Sigmoid colon (tissue), 7 donors: ENCODE results near the gene ZMIZ1. TPM values are rescaled to one million over a fixed set of nuclear protein-coding genes. Genes with fewer than 3 reads are reported as not detected.
A peak's percentile ranks its signal among the peaks of the same experiment; 100 is the strongest.

Experiments used
- DNase-seq: peaks from one replicate; pipeline ENCODE4 v3.0.0-alpha.2; 2019
- H3K27ac ChIP-seq, 4 donors: fragments of 200-600 bp; sonication (generic); one replicate each; pipeline ENCODE4 v1.5.1; 2016 to 2019; ENCODE audit warnings: mild to moderate bottlenecking in 1 of 4
- H3K27me3 ChIP-seq, 3 donors: fragments of 200-600 bp; sonication (generic); one replicate each; pipeline ENCODE4 v1.5.1; 2019; ENCODE audit warnings: mild to moderate bottlenecking in 1 of 3
- H3K36me3 ChIP-seq, 4 donors: fragments of 200-600 bp; sonication (generic); one replicate each; pipeline ENCODE4 v1.5.1; 2016 to 2019
- H3K4me1 ChIP-seq, 4 donors: fragments of 200-600 bp; sonication (generic); one replicate each; pipeline ENCODE4 v1.5.1; 2017 to 2019
- H3K4me3 ChIP-seq, 4 donors: fragments of 200-600 bp; sonication (generic); one replicate each; pipeline ENCODE4 v1.5.1; 2017 to 2019; ENCODE audit warnings: mild to moderate bottlenecking in 2 of 4, moderate library complexity in 1 of 4
- H3K9me3 ChIP-seq, 4 donors: fragments of 200-600 bp in 3 of 4; sonication (generic) in 3 of 4; one replicate each; pipeline versions ENCODE4 v1.5.1 to v1.6.1; 2013 to 2019
- CTCF ChIP-seq, 4 experiments: fragments of 450-650 bp in 3 of 4; fragments of 200-600 bp in 1 of 4; IDR thresholded peaks; one replicate each; pipeline ENCODE4 v1.5.1; 2016 to 2019; ENCODE audit warnings: antibody characterized with exemption in 4 of 4, mild to moderate bottlenecking in 3 of 4, moderate library complexity in 2 of 4
- EP300 ChIP-seq, 4 donors: sonication (generic); formaldehyde crosslinking; IDR thresholded peaks; one replicate each; pipeline ENCODE4 v1.6.1; 2017; ENCODE audit warnings: antibody characterized with exemption in 4 of 4
- POLR2A ChIP-seq, 2 donors: fragments of 450-650 bp; IDR thresholded peaks; one replicate each; pipeline ENCODE4 v1.6.1; 2016; ENCODE audit warnings: antibody characterized with exemption in 2 of 2, mild to moderate bottlenecking in 2 of 2, moderate library complexity in 2 of 2
- POLR2AphosphoS5 ChIP-seq, 4 donors: sonication (generic); formaldehyde crosslinking; IDR thresholded peaks; one replicate each; pipeline ENCODE4 v1.6.1; 2017; ENCODE audit warnings: antibody characterized with exemption in 4 of 4
- WGBS, 2 donors: extraction: QIAGEN DNeasy Blood & Tissue Kit; methylation state at CpG; one replicate each; pipeline ENCODE4 v1.1.7; 2013; 5-methylcytosine and 5-hydroxymethylcytosine counted together
- intact Hi-C: fragments of 100-400 bp; cut with DNase I; formaldehyde crosslinking; loops from one replicate; pipeline ENCODE4 v1.15.1; 2023
- polyA plus RNA-seq, 3 donors: library from polyadenylated mRNA; stranded (reverse); fragments of 200-250 nt; gene quantifications; one replicate each; pipeline ENCODE4 v1.2.3, GENCODE V29; 2013
- total RNA-seq, 4 donors: library from RNA; depleted of rRNA; stranded (reverse); fragments of >200 nt; gene quantifications; one replicate each; pipeline ENCODE4 v1.1.0, GENCODE V29; 2016
- donor health status: healthy with polysubstance abuse.
- donor health status: Bipolar disorder and iron deficiency.
- donor health status: healthy.

The ZMIZ1 gene
- total and polyA plus RNA-seq, 7 donors, result 17.4 to 49.3 (median 31.5) TPM

DNA sequence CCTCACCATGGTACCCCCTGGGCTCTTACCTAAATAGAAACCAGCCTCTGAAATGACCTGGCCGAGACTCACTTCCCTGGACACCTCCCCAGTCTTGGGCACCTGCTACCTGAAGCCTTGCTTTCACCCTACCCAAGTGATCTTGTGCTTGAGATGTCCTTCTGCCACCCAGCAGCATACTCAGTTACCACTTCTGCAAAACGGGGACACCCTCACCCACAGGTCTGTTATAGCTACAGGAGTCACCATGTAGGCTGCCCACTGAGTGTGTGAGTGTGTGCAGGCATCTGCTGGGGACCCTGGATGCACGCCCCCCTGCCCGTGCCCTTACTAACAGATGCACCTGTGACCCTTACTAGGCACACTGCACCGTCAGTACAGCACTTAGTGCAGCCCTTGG lies 183.7 kb downstream of the ZMIZ1 start:
- WGBS, 2 donors, result 81 to 89% methylated on average over 5 of the region's 5 CpGs
- TF ChIP-seq CTCF (IDR thresholded peaks at IDR 0.05) (no peak), POLR2A (IDR thresholded peaks at IDR 0.05) (no peak), POLR2AphosphoS5 (IDR thresholded peaks at IDR 0.05) (no peak), EP300 (IDR thresholded peaks at IDR 0.05) (no peak)
- H3K27me3 ChIP-seq, result no peaks in the 10 kb centered on the region
- H3K4me3 ChIP-seq, result no peak overlapping the region
- peak overlapping the region in 1 of 4 donors; percentile 98 for H3K27ac ChIP-seq
- peaks cover 0 to 4% (median 0%) of the 10 kb centered on the region in 4 donors for H3K36me3 ChIP-seq
- no peak for DNase-seq
- no peaks in the 10 kb centered on the region for H3K9me3 ChIP-seq
- intact Hi-C loops, result no loop called here
- peaks cover 0 to 86% (median 60%) of the 10 kb centered on the region in 4 donors for H3K4me1 ChIP-seq

GRCh38 chr10:79252971-79253370 lies 184.2 kb downstream of the ZMIZ1 start:
- Histone ChIP-seq H3K9me3 (no peaks in the 10 kb centered on the region), H3K4me3 (no peak overlapping the region), H3K27ac (peak overlapping the region in 2 of 4 donors; percentile 43 to 98), H3K36me3 (peaks cover 0 to 4% (median 0%) of the 10 kb centered on the region in 4 donors), H3K27me3 (no peaks in the 10 kb centered on the region), H3K4me1 (peaks cover 0 to 85% (median 55%) of the 10 kb centered on the region in 4 donors)
- intact Hi-C loops, result no loop called here
- TF ChIP-seq POLR2AphosphoS5 (IDR thresholded peaks at IDR 0.05) (no peak), CTCF (IDR thresholded peaks at IDR 0.05) (no peak)
- WGBS, 2 donors, result 83 to 87% methylated on average over 4 of the region's 4 CpGs
- DNase-seq, result no peak

DNA sequence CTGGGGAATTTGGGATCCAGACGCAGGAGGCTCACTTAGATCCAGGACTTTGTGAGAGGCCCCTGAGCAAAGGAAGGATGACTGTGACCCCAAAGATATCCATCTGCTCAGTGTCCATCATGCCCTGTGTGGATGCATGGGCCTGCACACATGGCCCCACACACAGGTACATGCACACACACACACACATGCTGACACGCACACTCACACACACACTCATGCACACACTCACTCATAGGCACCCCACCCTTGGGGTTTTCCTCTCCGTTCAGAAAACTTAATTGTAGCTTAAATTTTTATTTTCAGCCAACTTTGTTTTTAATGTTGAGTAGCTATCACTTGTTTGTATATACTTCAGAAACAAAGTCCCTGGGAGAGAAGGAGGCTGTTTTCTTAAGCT lies 184.9 kb downstream of the ZMIZ1 start:
- no peak for DNase-seq
- peak overlapping the region in 3 of 4 donors; percentile 11 to 55 (median 43) for H3K27ac ChIP-seq
- H3K4me1 ChIP-seq, result peaks cover 0 to 85% (median 55%) of the 10 kb centered on the region in 4 donors
- H3K27me3 ChIP-seq, result no peaks in the 10 kb centered on the region
- WGBS, 2 donors, result 85 to 91% methylated on average over 3 of the region's 3 CpGs
- H3K9me3 ChIP-seq, result no peaks in the 10 kb centered on the region
- intact Hi-C loops, result no loop called here
- peaks cover 0 to 4% (median 0%) of the 10 kb centered on the region in 4 donors for H3K36me3 ChIP-seq
- no peak overlapping the region for H3K4me3 ChIP-seq
- TF ChIP-seq CTCF (IDR thresholded peaks at IDR 0.05) (no peak), EP300 (IDR thresholded peaks at IDR 0.05) (no peak), POLR2A (IDR thresholded peaks at IDR 0.05) (no peak), POLR2AphosphoS5 (IDR thresholded peaks at IDR 0.05) (no peak)

GRCh38 chr10:79254333-79255006 lies 185.7 kb downstream of the ZMIZ1 start:
- TF ChIP-seq POLR2AphosphoS5 (IDR thresholded peaks at IDR 0.05), result no peak
- TF ChIP-seq EP300 (IDR thresholded peaks at IDR 0.05), result no peak
- TF ChIP-seq POLR2A (IDR thresholded peaks at IDR 0.05), result no peak
- TF ChIP-seq CTCF (IDR thresholded peaks at IDR 0.05), result no peak
- Histone ChIP-seq H3K27me3 (no peaks in the 10 kb centered on the region), H3K27ac (peak overlapping the region in 3 of 4 donors; percentile 11 to 55 (median 43)), H3K4me1 (peaks cover 0 to 85% (median 55%) of the 10 kb centered on the region in 4 donors), H3K9me3 (no peaks in the 10 kb centered on the region), H3K4me3 (no peak overlapping the region), H3K36me3 (peaks cover 0 to 4% (median 0%) of the 10 kb centered on the region in 4 donors)
- intact Hi-C loops, result no loop called here
- 86 to 91% methylated on average over 18 of the region's 18 CpGs for WGBS, 2 donors
- DNase-seq, result no peak
